ENCODE data around the gene PSMA7.

Gene PSMA7

DNA sequence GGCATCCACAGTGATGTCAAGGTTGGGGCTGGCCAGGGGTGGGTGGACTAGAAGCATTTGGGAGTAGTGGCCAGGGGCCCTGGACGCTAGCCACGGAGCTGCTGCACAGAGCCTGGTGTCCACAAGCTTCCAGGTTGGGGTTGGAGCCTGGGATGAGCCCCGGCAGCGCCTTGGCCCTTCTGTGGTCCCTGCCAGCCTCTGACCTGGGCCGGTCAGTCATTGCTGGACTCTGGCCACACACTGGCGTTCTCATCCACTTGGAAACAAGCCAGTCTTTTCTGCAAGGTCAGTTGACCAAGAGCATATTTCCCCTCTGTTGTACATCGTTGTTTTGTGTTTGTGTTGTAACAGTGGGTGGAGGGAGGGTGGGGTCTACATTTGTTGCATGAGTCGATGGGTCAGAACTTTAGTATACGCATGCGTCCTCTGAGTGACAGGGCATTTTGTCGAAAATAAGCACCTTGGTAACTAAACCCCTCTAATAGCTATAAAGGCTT lies 8.4 kb downstream of the PSMA7 start:
- DNase-seq, result no peak

GRCh38 chr20:62133864-62134263 lies 9.3 kb downstream of the PSMA7 start:
- no peak for DNase-seq

DNA sequence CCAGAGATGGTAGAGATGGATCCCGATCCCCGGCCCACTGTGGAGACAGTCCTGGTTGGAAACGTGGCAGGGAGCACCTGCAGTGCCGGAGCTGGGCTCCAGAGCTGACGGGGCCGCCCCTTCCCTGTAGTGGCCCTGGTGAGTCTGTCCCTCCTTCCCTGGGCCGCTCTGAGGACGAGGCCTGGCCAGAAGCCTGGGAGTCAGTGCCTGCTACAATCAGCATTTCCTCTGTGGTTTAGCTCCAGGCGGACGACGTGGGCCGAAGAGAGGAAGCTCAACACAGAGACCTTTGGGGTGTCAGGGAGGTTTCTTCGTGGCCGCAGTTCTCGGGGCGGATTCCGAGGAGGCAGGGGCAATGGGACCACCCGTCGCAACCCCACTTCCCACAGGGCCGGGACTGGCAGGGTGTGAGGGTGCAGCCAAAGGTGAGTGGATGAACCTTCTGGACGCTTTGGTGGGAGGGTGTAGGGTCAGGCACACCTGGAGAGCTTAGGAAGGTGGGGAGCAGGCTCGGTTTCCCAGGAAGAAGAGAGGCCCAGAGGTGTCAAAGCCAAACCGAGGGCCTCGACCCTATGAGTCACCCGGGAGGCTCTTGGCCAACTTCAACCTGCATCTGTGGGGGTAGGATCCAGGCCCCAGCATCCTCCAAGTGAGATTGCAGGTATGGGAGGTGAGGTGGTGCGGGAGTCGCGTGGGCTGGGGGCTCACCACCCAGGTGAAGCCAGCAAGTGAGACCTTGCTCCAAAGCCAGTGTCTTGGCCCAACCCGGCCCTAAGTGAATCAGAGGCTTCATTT lies 9.9 kb downstream of the PSMA7 start:
- no peak for DNase-seq

DNA sequence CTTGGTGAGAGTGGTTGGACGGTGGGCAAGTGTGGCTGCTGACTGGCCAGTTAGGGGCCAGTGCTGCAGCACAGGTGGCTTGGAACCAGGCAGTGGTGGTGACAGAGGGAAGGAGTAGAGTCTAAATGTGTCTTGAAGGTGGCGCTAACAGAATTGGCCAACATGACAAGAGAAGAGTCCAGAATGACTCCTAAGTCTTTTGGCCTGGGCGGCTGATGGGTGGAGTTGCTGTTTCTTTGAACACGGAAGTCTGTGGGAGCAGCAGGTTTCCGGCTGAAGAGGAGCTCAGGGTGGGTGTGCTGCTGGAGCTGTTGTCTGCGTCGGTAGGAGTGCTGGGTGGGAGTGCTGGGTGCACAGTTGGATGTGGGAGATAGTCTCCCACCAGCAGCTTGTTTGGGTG lies 10.8 kb downstream of the PSMA7 start:
- DNase-seq, result no peak

- DNase-seq, result no peak
Measured at GRCh38 chr20:62131560-62132320, 11.5 kb downstream of the PSMA7 start.

DNA sequence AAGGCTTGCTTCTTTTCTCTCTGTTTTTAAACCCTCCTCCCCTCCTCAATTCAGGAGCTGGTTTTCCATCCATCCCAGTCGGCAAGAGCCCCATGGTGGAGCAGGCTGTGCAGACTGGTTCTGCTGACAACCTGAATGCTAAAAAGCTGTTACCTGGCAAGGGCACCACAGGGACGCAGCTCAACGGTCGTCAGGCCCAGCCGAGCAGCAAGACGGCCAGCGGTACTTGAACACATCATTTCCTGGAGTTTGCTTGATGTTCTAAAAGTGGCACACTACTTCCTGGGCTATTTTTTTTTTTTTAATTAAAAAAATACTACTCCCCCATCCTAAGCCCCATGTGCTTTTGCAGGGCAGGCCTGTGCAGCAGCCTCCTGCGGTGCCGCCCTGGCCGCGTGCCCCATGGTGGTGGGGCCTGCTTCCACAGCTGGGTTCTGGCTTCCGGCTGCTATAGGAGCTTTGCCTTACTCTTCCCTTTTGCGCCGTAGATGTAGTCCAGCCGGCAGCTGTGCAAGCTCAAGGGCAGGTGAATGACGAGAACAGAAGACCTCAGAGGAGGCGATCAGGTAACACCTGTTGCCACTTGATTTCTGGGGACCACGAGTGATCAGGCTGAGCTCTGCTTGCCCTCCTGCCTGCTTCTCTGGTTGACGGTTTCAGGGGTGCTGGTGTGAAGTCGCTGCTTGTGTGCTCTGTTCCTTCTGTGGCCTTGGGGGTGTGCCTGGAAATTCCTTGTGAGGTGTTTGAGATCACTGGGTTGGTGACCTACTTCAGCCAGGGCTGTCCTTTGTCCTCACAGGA lies 13.3 kb downstream of the PSMA7 start:
- DNase-seq, result no peak

DNA sequence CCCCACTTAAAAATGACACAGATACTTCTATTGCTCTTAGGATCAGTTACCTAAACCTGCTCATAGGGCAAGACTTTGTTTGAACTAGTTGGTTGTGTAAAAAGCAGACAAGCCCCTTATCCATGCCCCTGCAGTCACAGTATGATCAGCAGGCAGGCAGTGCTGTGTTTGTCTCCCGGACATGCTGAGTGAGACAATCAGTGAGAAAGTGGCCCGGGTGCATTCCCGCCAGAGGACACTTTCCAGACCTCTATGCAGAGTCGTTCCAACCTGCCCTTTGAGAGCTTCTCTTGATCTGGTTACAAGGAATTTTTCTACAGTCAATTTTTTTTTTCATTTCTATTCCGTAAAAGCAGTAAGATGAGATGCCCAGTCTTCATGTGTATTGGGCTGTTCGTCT lies 14.7 kb downstream of the PSMA7 start:
- DNase-seq, result no peak

DNA sequence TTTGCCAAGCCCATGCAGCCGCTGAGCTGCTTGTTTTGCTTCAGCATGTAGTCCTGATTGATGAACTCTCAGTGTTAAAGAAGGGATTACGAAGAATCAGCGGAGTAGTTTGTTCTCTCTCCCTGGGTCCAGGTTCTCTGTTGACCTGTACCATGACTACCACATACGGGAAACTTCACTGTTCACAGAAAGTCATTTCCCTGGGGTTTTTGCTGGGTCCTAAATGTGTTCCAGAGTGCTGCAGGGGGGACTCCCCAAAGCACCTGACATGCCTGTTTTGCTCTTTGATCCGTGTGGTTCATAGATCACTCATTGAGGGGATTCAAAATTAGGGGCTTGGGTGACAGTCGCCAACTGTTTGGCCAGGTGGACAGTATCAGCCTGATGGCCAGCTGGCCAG lies 15.4 kb downstream of the PSMA7 start:
- no peak for DNase-seq

DNA sequence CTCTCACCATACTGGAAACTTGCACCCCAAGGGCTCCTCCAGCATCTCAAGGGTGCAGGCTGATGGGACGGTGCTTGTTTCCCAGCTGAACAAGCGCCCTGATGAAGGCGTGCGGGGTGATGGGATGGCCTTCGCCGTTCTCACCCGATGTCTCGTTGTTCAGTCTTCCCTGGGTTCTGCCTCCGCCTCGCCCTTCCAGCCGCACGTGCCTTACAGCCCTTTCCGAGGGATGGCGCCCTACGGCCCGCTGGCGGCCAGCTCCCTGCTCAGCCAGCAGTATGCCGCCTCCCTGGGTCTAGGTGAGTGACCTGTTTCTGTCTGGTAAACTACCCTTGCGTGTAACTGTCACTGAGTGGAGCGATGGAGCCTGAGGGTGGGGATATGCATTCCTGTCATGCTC lies 17.1 kb downstream of the PSMA7 start:
- no peak for DNase-seq

- DNase-seq, result no peak
Measured at GRCh38 chr20:62123450-62124118, 19.6 kb downstream of the PSMA7 start.

DNA sequence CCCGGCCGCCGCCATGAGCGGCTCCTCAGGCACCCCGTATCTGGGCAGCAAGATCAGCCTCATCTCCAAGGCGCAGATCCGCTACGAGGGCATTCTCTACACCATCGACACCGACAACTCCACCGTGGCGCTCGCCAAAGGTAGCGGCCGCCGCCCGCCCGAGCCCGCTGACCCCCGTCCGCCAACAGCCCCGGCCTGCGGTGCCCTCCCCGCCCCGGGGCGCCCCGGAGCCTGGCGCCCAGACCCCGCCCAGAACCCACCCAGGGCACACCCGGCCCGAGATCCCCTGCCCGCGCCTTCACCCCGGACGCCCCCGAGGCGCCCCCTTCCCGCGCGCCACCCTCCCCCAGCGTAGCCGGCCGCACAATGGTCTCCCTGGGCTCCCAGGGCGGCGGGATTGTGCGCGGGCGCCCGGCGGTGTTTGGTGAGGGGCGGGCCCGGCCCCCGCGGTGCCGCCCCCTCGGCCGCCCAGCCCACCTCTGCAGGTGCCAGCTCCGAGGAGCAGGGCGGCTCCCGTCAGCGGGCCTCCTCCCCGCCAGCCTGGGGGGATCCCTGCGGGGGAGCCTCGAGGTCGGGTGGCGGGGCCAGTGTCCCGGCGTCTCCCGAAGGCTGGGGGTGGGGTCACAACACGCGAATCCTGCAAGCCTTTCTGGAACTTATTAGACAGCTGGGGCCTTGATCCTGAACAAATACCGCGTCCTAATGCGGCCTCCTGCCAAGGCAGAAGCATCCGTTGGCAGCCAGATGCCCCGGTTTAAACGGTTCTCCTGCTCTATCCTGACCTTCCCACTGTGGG lies 20.3 kb downstream of the PSMA7 start:
- no peak for DNase-seq

DNA sequence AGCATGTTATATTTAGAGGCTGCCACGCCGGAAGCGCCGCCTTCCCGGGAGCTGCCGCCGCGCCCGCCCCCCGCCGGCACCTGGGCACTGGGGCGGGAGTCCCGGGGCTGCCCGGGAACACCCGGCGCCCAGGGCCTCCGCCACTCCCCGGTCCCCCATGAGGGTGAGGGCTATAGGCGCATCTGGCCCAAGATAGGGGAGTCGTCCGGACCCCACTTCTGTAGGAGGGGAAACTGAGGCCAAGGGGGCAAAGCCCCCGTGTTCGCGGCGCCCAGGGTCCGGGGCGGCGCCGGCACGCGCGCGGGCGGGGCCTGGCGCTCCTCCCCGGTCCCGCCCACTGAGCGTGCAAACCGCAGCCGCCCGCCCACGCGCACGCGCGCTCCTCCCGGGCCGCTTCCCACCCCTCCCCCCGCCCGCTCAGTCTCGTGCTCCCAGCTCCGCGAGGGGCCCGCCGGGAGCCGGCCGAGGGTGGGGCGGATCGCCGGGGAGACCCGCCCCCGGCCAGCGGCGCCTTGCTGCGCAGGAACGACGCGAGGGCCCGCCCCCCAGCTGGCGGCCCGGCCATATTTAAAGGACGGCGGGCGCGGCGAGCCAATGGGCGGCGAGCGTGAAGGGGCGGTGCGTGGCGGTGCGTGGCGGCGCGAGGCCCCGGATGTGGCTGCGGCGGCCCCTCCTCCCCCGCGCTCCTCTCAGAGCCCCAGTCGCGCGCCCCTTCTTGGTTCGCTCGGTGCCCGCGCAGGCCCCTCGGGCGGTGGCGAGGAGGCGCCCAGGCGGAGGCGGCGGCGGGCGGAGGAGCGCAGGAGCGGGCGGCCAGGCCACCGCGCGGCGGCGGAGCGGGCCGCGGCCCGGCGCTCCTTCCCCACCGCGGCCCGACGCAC lies 21.2 kb downstream of the PSMA7 start, which contains the start of gene LSM14B:
Gene LSM14B (plus strand): TSS at position 700 of the 878 bp plus-strand sequence. CDS start 192 bp downstream, outside the sequence.
- DNase-seq, result peak; percentile 86 to 87

- DNase-seq, result peak in 1 of 2 donors; percentile 54
Measured at GRCh38 chr20:62120990-62121775, 22.0 kb downstream of the PSMA7 start.

- no peak for DNase-seq
Measured at GRCh38 chr20:62120365-62120762, 22.8 kb downstream of the PSMA7 start.

- DNase-seq, result no peak
Measured at GRCh38 chr20:62119591-62120364, 23.4 kb downstream of the PSMA7 start.

GRCh38 chr20:62119115-62119514 lies 24.1 kb downstream of the PSMA7 start:
- DNase-seq, result no peak

- no peak for DNase-seq
Measured at GRCh38 chr20:62118113-62119043, 24.8 kb downstream of the PSMA7 start.

DNA sequence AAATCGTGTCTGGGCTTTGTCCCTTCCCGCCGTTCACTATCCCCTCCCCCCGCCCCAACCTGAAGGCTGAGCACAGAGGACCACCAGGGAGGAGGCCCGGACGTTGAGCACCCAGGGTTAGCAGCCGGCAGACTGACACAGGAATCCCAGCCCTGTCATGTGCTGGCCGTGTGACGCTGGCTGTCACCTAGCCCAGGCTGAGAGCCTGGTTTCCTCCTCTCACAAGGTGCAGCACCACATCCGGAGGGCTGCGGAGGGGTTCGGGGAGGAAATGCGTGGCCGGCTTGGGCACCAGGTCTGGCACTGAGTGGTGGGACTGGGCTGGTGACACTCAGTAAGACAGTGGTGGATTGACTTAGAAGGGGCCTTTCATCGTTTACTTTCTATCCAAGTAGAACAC lies 25.5 kb downstream of the PSMA7 start:
- DNase-seq, result no peak

All from bone marrow (tissue), 2 donors.